ENCODE data around the gene USF2. TPM values are rescaled to one million over a fixed set of nuclear protein-coding genes. Genes with fewer than 3 reads are reported as not detected.

The USF2 gene
- total and polyA plus RNA-seq, 2 of the 4 experiments (the other 2 are of a cell fraction) = 21.3 to 65.6 TPM

GRCh38 chr19:35274323-35274722 is 5.6 kb downstream of the USF2 start:
- in situ Hi-C loops (cut with MboI; ENCODE audit: low sequenced_read_pairs) = no loop called here
- H3K4me3 ChIP-seq (ENCODE audit: insufficient read depth, low read depth, low read length) = no peak overlapping the region
- no peaks in the 10 kb centered on the region for H4K20me1 ChIP-seq (ENCODE audit: insufficient read depth, low read length)
- H3K23ac ChIP-seq (ENCODE audit: low read depth, low read length) = no peak overlapping the region
- no peak overlapping the region for H3K4me2 ChIP-seq (ENCODE audit: low read depth, low read length)
- no peaks in the 10 kb centered on the region for H3K9me1 ChIP-seq (ENCODE audit: insufficient read depth, low read length)
- H3K27me3 ChIP-seq (ENCODE audit: control insufficient read depth, insufficient read depth, low read length) = no peaks in the 10 kb centered on the region
- no peaks in the 10 kb centered on the region for H3K4me1 ChIP-seq (ENCODE audit: control insufficient read depth, insufficient read depth, low read length)
- no peak overlapping the region for H2BK15ac ChIP-seq (ENCODE audit: low read depth, low read length)
- H3K27ac ChIP-seq (ENCODE audit: insufficient read depth, low read length) = no peak overlapping the region
- H4K91ac ChIP-seq (ENCODE audit: insufficient read depth, low read depth, low read length) = no peak overlapping the region
- dilution Hi-C loops (cut with HindIII; ENCODE audit: low sequenced_read_pairs, unreplicated experiment) = no loop called here
- H4K5ac ChIP-seq (ENCODE audit: low read depth, low read length) = no peak overlapping the region
- H3K56ac ChIP-seq (ENCODE audit: extremely low read depth, insufficient read depth, low read length) = no peak overlapping the region
- no TSS peak for BruUV-seq (replicated peaks)
- H3K18ac ChIP-seq (ENCODE audit: low read depth, low read length) = no peak overlapping the region
- peaks cover 9 to 28% of the 10 kb centered on the region in 2 experiments for H3K79me1 ChIP-seq (ENCODE audit: low read depth in 1 of 2, low read length in 2 of 2)
- no CpG with 5 or more reads among the region's 5 CpGs for WGBS, 2 experiments (ENCODE audit: extremely low coverage in 2 of 2, insufficient read length in 1 of 2)
- no peak overlapping the region for H2AK9ac ChIP-seq (replicated peaks; ENCODE audit: low read depth, low read length, poor library complexity)
- H3K36me3 ChIP-seq (ENCODE audit: control insufficient read depth, insufficient read depth, low read length) = peaks cover 55% of the 10 kb centered on the region
- ChIA-PET POLR2A (ENCODE audit: unreplicated experiment) (no interaction called here), CTCF (no interaction called here)
- DNase-seq = no peak
- H3K9ac ChIP-seq (ENCODE audit: low read depth, low read length) = no peak overlapping the region
- H2BK120ac ChIP-seq (ENCODE audit: low read depth, low read length) = no peak overlapping the region
- no peak for ATAC-seq (ENCODE audit: low read depth)
- intact Hi-C loops (cut with micrococcal nuclease) = no loop called here
- no peak overlapping the region for H4K8ac ChIP-seq (ENCODE audit: low read depth in 2 of 2, low read length in 2 of 2)
- no peaks in the 10 kb centered on the region for H3K9me3 ChIP-seq (ENCODE audit: control insufficient read depth, insufficient read depth, low read length)
- no peak overlapping the region for H3K14ac ChIP-seq (replicated peaks; ENCODE audit: low read depth, low read length)
- H2AFZ ChIP-seq (replicated peaks; ENCODE audit: low read length, poor library complexity) = no peak overlapping the region
- H2BK20ac ChIP-seq (ENCODE audit: low read depth, low read length) = no peak overlapping the region
- H2BK5ac ChIP-seq (ENCODE audit: low read depth, low read length, poor library complexity, severe bottlenecking) = no peak overlapping the region
- no peak overlapping the region for H3K4ac ChIP-seq (ENCODE audit: low read depth, low read length)
- no peak overlapping the region for H2AK5ac ChIP-seq (ENCODE audit: low read depth, low read length)
- TF ChIP-seq USF2 (IDR thresholded peaks at IDR 0.05; ENCODE audit: low read depth, low read length) (no peak), SMC3 (IDR thresholded peaks at IDR 0.05; ENCODE audit: low read depth, low read length) (no peak), NFE2L2 (IDR thresholded peaks at IDR 0.05; ENCODE audit: low read depth, low read length) (no peak), BHLHE40 (IDR thresholded peaks at IDR 0.05; ENCODE audit: low read depth, low read length) (no peak), ELK1 (IDR thresholded peaks at IDR 0.05; ENCODE audit: borderline replicate concordance, low read depth, low read length) (no peak), MAZ (IDR thresholded peaks at IDR 0.05; ENCODE audit: borderline replicate concordance, low read depth, low read length) (no peak)

Measured in IMR-90 (cell line).